ENCODE data around the gene MTA2.
A peak's percentile ranks its signal among the peaks of the same experiment; 100 is the strongest.

Gene MTA2

GRCh38 chr11:62545437-62546243 is 56.0 kb downstream of the MTA2 start:
- TF ChIP-seq CTCF (IDR thresholded peaks at IDR 0.05; ENCODE audit: insufficient read depth, low read depth, low read length, missing control alignments) = peak; percentile 3
- H3K4me3 ChIP-seq (ENCODE audit: low read length) = peak overlapping the region; percentile 67
- peak; percentile 90 for DNase-seq (ENCODE audit: low read depth)

GRCh38 chr11:62544581-62545436 is 56.9 kb downstream of the MTA2 start:
- H3K4me3 ChIP-seq (ENCODE audit: low read length) = peak overlapping the region; percentile 67
- TF ChIP-seq CTCF (IDR thresholded peaks at IDR 0.05; ENCODE audit: insufficient read depth, low read depth, low read length, missing control alignments) = no peak
- peak; percentile 41 for DNase-seq (ENCODE audit: low read depth)

- peak; percentile 49 for DNase-seq (ENCODE audit: low read depth)
- TF ChIP-seq CTCF (IDR thresholded peaks at IDR 0.05; ENCODE audit: insufficient read depth, low read depth, low read length, missing control alignments) = no peak
- peak overlapping the region; percentile 67 for H3K4me3 ChIP-seq (ENCODE audit: low read length)
These were observed 57.8 kb downstream of the MTA2 start for GRCh38 chr11:62543680-62544444.
